ENCODE results near the gene GPC3. TPM values are rescaled to one million over a fixed set of nuclear protein-coding genes. Genes with fewer than 3 reads are reported as not detected.

Gene GPC3
- total RNA-seq, 1 experiment from 2014 or later = 0.24 TPM

GRCh38 chrX:133968109-133968508, 17.3 kb downstream of the GPC3 start:
- Histone ChIP-seq H3K27ac (ENCODE audit: low read depth, low read length, poor library complexity, severe bottlenecking) (no peak overlapping the region), H3K9me3 (ENCODE audit: low read depth, low read length, poor library complexity, severe bottlenecking) (no peaks in the 10 kb centered on the region), H3K36me3 (ENCODE audit: insufficient read depth, low read length, poor library complexity, severe bottlenecking) (no peaks in the 10 kb centered on the region), H3K27me3 (replicated peaks; ENCODE audit: insufficient read depth, low read depth, low read length, poor library complexity) (peaks cover 21% of the 10 kb centered on the region), H3K4me3 (ENCODE audit: low read depth, low read length, poor library complexity, severe bottlenecking) (no peak overlapping the region), H3K4me1 (ENCODE audit: insufficient read depth, low read length, poor library complexity, severe bottlenecking) (no peaks in the 10 kb centered on the region)
- intact Hi-C loops (cut with micrococcal nuclease; ENCODE audit: unreplicated experiment) = no loop called here
- ChIA-PET POLR2A (ENCODE audit: low non-redundant PET) (no interaction called here), CTCF (no interaction called here)
- TF ChIP-seq EZH2 (IDR thresholded peaks at IDR 0.05; ENCODE audit: borderline replicate concordance, low read depth, low read length, poor library complexity, severe bottlenecking) (no peak), CTCF (conservative IDR thresholded peaks at IDR 0.05; ENCODE audit: low read depth, low read length) (no peak)
- BruUV-seq (replicated peaks) = no TSS peak
- DNase-seq (ENCODE audit: low spot score) = no peak

GRCh38 chrX:133966199-133966598, 19.2 kb downstream of the GPC3 start:
- ChIA-PET POLR2A (ENCODE audit: low non-redundant PET) (no interaction called here), CTCF (no interaction called here)
- intact Hi-C loops (cut with micrococcal nuclease; ENCODE audit: unreplicated experiment) = no loop called here
- H3K27me3 ChIP-seq (replicated peaks; ENCODE audit: insufficient read depth, low read depth, low read length, poor library complexity) = peaks cover 16% of the 10 kb centered on the region
- DNase-seq (ENCODE audit: low spot score) = no peak
- H3K27ac ChIP-seq (ENCODE audit: low read depth, low read length, poor library complexity, severe bottlenecking) = no peak overlapping the region
- H3K36me3 ChIP-seq (ENCODE audit: insufficient read depth, low read length, poor library complexity, severe bottlenecking) = no peaks in the 10 kb centered on the region
- no peaks in the 10 kb centered on the region for H3K4me1 ChIP-seq (ENCODE audit: insufficient read depth, low read length, poor library complexity, severe bottlenecking)
- no TSS peak for BruUV-seq (replicated peaks)
- no peaks in the 10 kb centered on the region for H3K9me3 ChIP-seq (ENCODE audit: low read depth, low read length, poor library complexity, severe bottlenecking)
- no peak for TF ChIP-seq CTCF (conservative IDR thresholded peaks at IDR 0.05; ENCODE audit: low read depth, low read length)
- H3K4me3 ChIP-seq (ENCODE audit: low read depth, low read length, poor library complexity, severe bottlenecking) = no peak overlapping the region

GRCh38 chrX:133965321-133965720, 20.1 kb downstream of the GPC3 start:
- CTCF ChIA-PET = no interaction called here
- Histone ChIP-seq H3K27ac (ENCODE audit: low read depth, low read length, poor library complexity, severe bottlenecking) (no peak overlapping the region), H3K27me3 (replicated peaks; ENCODE audit: insufficient read depth, low read depth, low read length, poor library complexity) (peaks cover 7% of the 10 kb centered on the region), H3K9me3 (ENCODE audit: low read depth, low read length, poor library complexity, severe bottlenecking) (no peaks in the 10 kb centered on the region), H3K36me3 (ENCODE audit: insufficient read depth, low read length, poor library complexity, severe bottlenecking) (no peaks in the 10 kb centered on the region), H3K4me1 (ENCODE audit: insufficient read depth, low read length, poor library complexity, severe bottlenecking) (no peaks in the 10 kb centered on the region), H3K4me3 (ENCODE audit: low read depth, low read length, poor library complexity, severe bottlenecking) (no peak overlapping the region)
- BruUV-seq (replicated peaks) = no TSS peak
- no peak for DNase-seq (ENCODE audit: low spot score)
- intact Hi-C loops (cut with micrococcal nuclease; ENCODE audit: unreplicated experiment) = no loop called here
- no peak for TF ChIP-seq EZH2 (IDR thresholded peaks at IDR 0.05; ENCODE audit: borderline replicate concordance, low read depth, low read length, poor library complexity, severe bottlenecking)
- no peak for TF ChIP-seq CTCF (conservative IDR thresholded peaks at IDR 0.05; ENCODE audit: low read depth, low read length)
- POLR2A ChIA-PET (ENCODE audit: low non-redundant PET) = no interaction called here
